Esophagus muscularis mucosa (tissue), 4 donors: Measurements from ENCODE around the gene HRCT1. TPM values are rescaled to one million over a fixed set of nuclear protein-coding genes. Genes with fewer than 3 reads are reported as not detected.

Experiments
- DNase-seq: peaks from one replicate; pipeline ENCODE4 v3.0.0-alpha.2; 2017; ENCODE audit errors: extremely low spot score
- H3K27ac ChIP-seq, 4 donors: fragments of 200-600 bp; sonication (generic); replicated peaks in 1 of 4; 1 replicate in 3 of 4; 2 replicates in 1 of 4; pipeline ENCODE4 v1.5.1; 2016 to 2019; ENCODE audit warnings: mild to moderate bottlenecking in 1 of 4
- H3K27me3 ChIP-seq, 4 donors: fragments of 200-600 bp; sonication (generic); one replicate each; pipeline versions ENCODE4 v1.5.1 to v1.6.0; 2016 to 2019
- H3K36me3 ChIP-seq, 4 donors: fragments of 200-600 bp; sonication (generic); one replicate each; pipeline ENCODE4 v1.5.1; 2016 to 2019
- H3K4me1 ChIP-seq, 4 donors: fragments of 200-600 bp; sonication (generic); one replicate each; pipeline ENCODE4 v1.5.1; 2016 to 2019
- H3K4me3 ChIP-seq, 4 donors: fragments of 200-600 bp; sonication (generic); 1 replicate in 2 of 4; 2 replicates in 2 of 4; pipeline ENCODE4 v1.5.1; 2016 to 2019; ENCODE audit warnings: mild to moderate bottlenecking in 4 of 4, moderate library complexity in 1 of 4
- H3K9me3 ChIP-seq, 4 donors: fragments of 200-600 bp; sonication (generic); 1 replicate in 3 of 4; 2 replicates in 1 of 4; pipeline ENCODE4 v1.5.1; 2016 to 2019
- CTCF ChIP-seq, 3 experiments: fragments of 200-600 bp in 2 of 3; fragments of 450-650 bp in 1 of 3; sonication (generic) in 2 of 3; IDR thresholded peaks; one replicate each; pipeline ENCODE4 v1.5.1; 2017 to 2019; ENCODE audit warnings: antibody characterized with exemption in 3 of 3, mild to moderate bottlenecking in 2 of 3, moderate library complexity in 1 of 3
- EP300 ChIP-seq: sonication (generic); formaldehyde crosslinking; IDR thresholded peaks from one replicate; pipeline ENCODE4 v1.6.1; 2017; ENCODE audit warnings: antibody characterized with exemption
- POLR2A ChIP-seq: fragments of 450-650 bp; IDR thresholded peaks from one replicate; pipeline ENCODE4 v1.6.1; 2017; ENCODE audit warnings: antibody characterized with exemption, moderate library complexity, mild to moderate bottlenecking, low read depth
- POLR2AphosphoS5 ChIP-seq, 2 donors: sonication (generic); formaldehyde crosslinking; IDR thresholded peaks; one replicate each; pipeline ENCODE4 v1.6.1; 2017; ENCODE audit warnings: antibody characterized with exemption in 2 of 2
- WGBS: methylation state at CpG from one replicate; pipeline ENCODE4 v1.1.5; 2018; 5-methylcytosine and 5-hydroxymethylcytosine counted together
- intact Hi-C: fragments of 100-400 bp; cut with DNase I; formaldehyde crosslinking; loops from one replicate; pipeline ENCODE4 v1.15.1; 2023
- total RNA-seq, 4 donors: library from RNA; depleted of rRNA; stranded (reverse); fragments of >200 nt; gene quantifications; one replicate each; pipeline versions ENCODE4 v1.1.0 to v1.2.1, GENCODE V29; 2016

Gene HRCT1
- total RNA-seq, 4 donors from 2014 or later = 3.7 to 53.0 (median 15.6) TPM

GRCh38 chr9:35935755-35936509, 29.9 kb downstream of the HRCT1 start:
- WGBS = 39% methylated on average over 7 of the region's 7 CpGs
- Histone ChIP-seq H3K4me1 (peaks cover 0 to 17% (median 13%) of the 10 kb centered on the region in 4 donors), H3K4me3 (no peak overlapping the region), H3K9me3 (no peaks in the 10 kb centered on the region), H3K36me3 (no peaks in the 10 kb centered on the region), H3K27ac (peak overlapping the region in 3 of 4 donors; percentile 9 to 47 (median 32)), H3K27me3 (no peaks in the 10 kb centered on the region)
- TF ChIP-seq EP300 (no peak), POLR2A (no peak), POLR2AphosphoS5 (IDR thresholded peaks at IDR 0.05) (no peak), CTCF (IDR thresholded peaks at IDR 0.05) (no peak)
- no peak for DNase-seq
- intact Hi-C loops = no loop called here

GRCh38 chr9:35937227-35937626, 31.2 kb downstream of the HRCT1 start:
- no peak overlapping the region for H3K4me3 ChIP-seq
- intact Hi-C loops = no loop called here
- H3K27me3 ChIP-seq = no peaks in the 10 kb centered on the region
- TF ChIP-seq EP300 (no peak), POLR2A (no peak), CTCF (IDR thresholded peaks at IDR 0.05) (no peak), POLR2AphosphoS5 (IDR thresholded peaks at IDR 0.05) (no peak)
- H3K9me3 ChIP-seq = no peaks in the 10 kb centered on the region
- WGBS = 73% methylated on average over 2 of the region's 2 CpGs
- no peak for DNase-seq
- H3K36me3 ChIP-seq = no peaks in the 10 kb centered on the region
- H3K27ac ChIP-seq = no peak overlapping the region
- peaks cover 0 to 17% (median 13%) of the 10 kb centered on the region in 4 donors for H3K4me1 ChIP-seq

- no peaks in the 10 kb centered on the region for H3K9me3 ChIP-seq
- no peak for DNase-seq
- H3K36me3 ChIP-seq = no peaks in the 10 kb centered on the region
- WGBS = 75% methylated on average over 10 of the region's 10 CpGs
- no peak overlapping the region for H3K4me3 ChIP-seq
- H3K27me3 ChIP-seq = no peaks in the 10 kb centered on the region
- intact Hi-C loops = no loop called here
- no peak overlapping the region for H3K27ac ChIP-seq
- TF ChIP-seq POLR2A (no peak), POLR2AphosphoS5 (IDR thresholded peaks at IDR 0.05) (no peak), EP300 (no peak), CTCF (IDR thresholded peaks at IDR 0.05) (no peak)
- peaks cover 0 to 17% (median 13%) of the 10 kb centered on the region in 4 donors for H3K4me1 ChIP-seq
Observed at GRCh38 chr9:35938474-35939356, 32.7 kb downstream of the HRCT1 start.

- Histone ChIP-seq H3K27ac (no peak overlapping the region), H3K36me3 (no peaks in the 10 kb centered on the region), H3K27me3 (no peaks in the 10 kb centered on the region), H3K4me1 (peaks cover 0 to 17% (median 14%) of the 10 kb centered on the region in 4 donors), H3K4me3 (no peak overlapping the region), H3K9me3 (no peaks in the 10 kb centered on the region)
- TF ChIP-seq POLR2A (no peak), EP300 (no peak), CTCF (IDR thresholded peaks at IDR 0.05) (no peak), POLR2AphosphoS5 (IDR thresholded peaks at IDR 0.05) (no peak)
- 87% methylated on average over 8 of the region's 8 CpGs for WGBS
- intact Hi-C loops = no loop called here
- DNase-seq = no peak
Observed at GRCh38 chr9:35939679-35940250, 33.8 kb downstream of the HRCT1 start.
